GM12874 (cell line): ENCODE results near the gene SYT17.
A peak's percentile ranks its signal among the peaks of the same experiment; 100 is the strongest.

Experiments
- CTCF ChIP-seq: IDR thresholded peaks from 2 replicates; pipeline ENCODE4 v1.5.1; 2011; ENCODE audit warnings: low read depth, mild to moderate bottlenecking, control low read depth, low read length, moderate library complexity; ENCODE audit not compliant: insufficient read depth

Gene SYT17, protein sequence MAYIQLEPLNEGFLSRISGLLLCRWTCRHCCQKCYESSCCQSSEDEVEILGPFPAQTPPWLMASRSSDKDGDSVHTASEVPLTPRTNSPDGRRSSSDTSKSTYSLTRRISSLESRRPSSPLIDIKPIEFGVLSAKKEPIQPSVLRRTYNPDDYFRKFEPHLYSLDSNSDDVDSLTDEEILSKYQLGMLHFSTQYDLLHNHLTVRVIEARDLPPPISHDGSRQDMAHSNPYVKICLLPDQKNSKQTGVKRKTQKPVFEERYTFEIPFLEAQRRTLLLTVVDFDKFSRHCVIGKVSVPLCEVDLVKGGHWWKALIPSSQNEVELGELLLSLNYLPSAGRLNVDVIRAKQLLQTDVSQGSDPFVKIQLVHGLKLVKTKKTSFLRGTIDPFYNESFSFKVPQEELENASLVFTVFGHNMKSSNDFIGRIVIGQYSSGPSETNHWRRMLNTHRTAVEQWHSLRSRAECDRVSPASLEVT

DNA sequence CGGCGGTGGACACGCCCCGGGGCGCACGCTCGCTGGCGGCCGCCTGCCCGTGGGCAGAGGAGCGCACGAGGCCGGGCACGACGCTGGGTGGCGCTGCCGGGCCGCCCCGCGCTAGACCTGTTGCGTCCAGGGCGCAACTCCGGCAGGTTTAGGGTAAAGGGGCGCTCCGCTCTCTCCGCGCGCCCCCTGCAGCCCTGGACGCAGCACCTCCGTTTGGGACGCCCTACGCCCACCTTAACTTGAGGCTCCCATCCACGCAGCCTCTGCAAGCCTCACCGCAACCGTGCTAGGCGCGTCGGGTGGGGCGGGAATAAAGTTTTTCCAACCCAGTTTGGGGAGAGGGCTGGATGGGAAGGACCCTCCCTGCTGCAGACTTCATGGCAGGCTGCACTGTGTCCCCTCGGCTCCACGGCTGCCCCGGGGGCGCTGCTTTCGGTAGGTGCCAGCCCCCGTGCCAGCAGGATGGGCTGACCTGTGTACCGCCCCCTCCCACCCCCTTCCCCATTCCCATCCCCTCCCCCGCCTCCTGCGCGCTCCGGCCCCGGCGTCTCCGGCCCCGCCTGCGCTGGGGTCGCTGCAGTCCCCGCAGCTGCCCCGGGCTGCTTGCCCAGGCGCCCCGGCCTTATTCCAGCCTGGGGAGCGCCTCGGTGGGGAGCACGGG, at the start of gene SYT17:
SYT17 (plus strand) TSS at position 531 of the 661 bp plus-strand sequence. CDS start 407 bp downstream, outside the sequence.
- peak; percentile 87 for TF ChIP-seq CTCF

DNA sequence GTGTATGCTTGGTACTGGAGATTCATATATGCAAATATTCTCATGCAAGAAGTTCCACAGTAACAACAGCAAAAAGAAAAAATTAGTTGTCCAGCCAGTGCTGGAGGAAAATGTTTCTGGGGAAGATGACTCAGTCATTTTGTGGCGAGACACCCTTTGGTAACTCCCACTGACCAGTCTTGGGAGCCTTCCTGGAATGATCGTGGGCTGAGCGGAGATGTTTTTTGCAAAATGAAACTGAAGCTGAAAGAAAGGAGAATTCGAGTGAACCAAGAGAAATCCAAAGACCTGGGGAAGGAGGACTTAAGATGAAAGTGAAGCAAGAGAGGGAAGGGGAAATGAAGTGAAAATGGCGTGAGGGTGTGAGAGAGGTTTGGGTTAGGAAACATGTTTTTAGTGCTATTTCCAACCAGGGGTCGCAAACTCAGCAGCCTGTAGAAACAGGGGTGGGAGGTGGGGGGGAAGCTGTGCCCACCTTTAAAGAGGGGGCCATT, 49.1 kb upstream of the SYT17 start:
- no peak for TF ChIP-seq CTCF

DNA sequence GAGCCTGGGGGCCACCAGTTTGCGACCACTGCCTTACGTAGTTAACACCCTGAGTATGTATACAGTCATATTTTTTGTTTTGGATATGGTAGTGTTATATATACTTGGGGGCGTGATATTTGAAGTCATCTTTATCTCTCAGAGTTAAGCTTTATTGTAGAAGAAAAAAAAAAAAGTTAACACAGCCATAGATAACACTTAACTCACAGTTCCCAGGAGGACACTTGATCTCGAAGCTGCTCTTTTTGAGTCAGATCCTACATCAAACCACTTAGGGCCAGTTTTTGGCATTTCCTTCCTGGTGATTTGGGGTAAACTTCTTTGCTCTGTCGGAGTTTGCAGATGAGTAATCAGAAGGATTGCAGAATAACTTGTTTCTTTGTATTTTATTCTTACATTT, 48.5 kb upstream of the SYT17 start:
- no peak for TF ChIP-seq CTCF

GRCh38 chr16:19123535-19124178, 44.4 kb upstream of the SYT17 start:
- TF ChIP-seq CTCF: no peak

- TF ChIP-seq CTCF: no peak
Measured at GRCh38 chr16:19126300-19126699, 41.7 kb upstream of the SYT17 start.

GRCh38 chr16:19127205-19127604, 40.8 kb upstream of the SYT17 start:
- no peak for TF ChIP-seq CTCF

- TF ChIP-seq CTCF: no peak
Measured at GRCh38 chr16:19127674-19128131, 40.3 kb upstream of the SYT17 start.
